GM06990 (cell line): ENCODE data around the gene TACR2.

Experiments used
- DNase-seq: peaks from one replicate; pipeline ENCODE4 v3.0.0-alpha.2; 2011; ENCODE audit not compliant: insufficient read length; ENCODE audit errors: extremely low read depth
- H3K27me3 ChIP-seq: replicated peaks from 2 replicates; pipeline ENCODE4 v1.6.0; 2011; ENCODE audit warnings: low read length; ENCODE audit not compliant: control insufficient read depth, insufficient read depth
- H3K36me3 ChIP-seq: 2 replicates; pipeline ENCODE4 v1.5.1; 2011; ENCODE audit warnings: low read length; ENCODE audit not compliant: control insufficient read depth, insufficient read depth
- H3K4me3 ChIP-seq: replicated peaks from 2 replicates; pipeline ENCODE4 v1.5.1; 2011; ENCODE audit warnings: low read depth, mild to moderate bottlenecking, control low read depth, low read length
- TF ChIP-seq, protein P1 (sequence below): IDR thresholded peaks from 2 replicates; pipeline ENCODE4 v1.5.1; 2011; ENCODE audit warnings: low read length, control low read depth, mild to moderate bottlenecking, inconsistent platforms; ENCODE audit not compliant: insufficient read depth, poor library complexity, severe bottlenecking

Gene TACR2

DNA sequence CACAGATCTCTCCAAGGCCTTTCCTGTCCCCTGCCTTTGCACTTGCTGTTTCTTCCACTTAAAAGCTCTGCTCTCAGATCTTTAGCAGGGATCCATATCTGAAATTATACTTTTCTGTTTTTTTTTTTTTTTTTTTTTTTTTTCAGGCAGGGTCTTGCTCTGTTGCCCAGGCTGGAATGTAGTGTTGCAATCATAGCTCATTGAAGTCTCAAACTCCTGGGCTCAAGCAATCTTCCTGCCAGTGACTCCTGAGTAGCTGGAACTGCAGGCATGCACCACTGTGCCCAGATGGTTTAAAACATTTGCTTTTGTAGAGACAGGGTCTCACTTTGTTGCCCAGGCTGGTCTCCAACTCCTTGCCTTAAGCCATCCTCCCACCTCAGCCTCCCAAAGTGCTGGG is 29.5 kb upstream of the TACR2 start:
- Histone ChIP-seq H3K36me3 (no peaks in the 10 kb centered on the region), H3K4me3 (no peak overlapping the region), H3K27me3 (no peaks in the 10 kb centered on the region; the same call in 1 of the 2 replicates)
- TF ChIP-seq, protein P1, sequence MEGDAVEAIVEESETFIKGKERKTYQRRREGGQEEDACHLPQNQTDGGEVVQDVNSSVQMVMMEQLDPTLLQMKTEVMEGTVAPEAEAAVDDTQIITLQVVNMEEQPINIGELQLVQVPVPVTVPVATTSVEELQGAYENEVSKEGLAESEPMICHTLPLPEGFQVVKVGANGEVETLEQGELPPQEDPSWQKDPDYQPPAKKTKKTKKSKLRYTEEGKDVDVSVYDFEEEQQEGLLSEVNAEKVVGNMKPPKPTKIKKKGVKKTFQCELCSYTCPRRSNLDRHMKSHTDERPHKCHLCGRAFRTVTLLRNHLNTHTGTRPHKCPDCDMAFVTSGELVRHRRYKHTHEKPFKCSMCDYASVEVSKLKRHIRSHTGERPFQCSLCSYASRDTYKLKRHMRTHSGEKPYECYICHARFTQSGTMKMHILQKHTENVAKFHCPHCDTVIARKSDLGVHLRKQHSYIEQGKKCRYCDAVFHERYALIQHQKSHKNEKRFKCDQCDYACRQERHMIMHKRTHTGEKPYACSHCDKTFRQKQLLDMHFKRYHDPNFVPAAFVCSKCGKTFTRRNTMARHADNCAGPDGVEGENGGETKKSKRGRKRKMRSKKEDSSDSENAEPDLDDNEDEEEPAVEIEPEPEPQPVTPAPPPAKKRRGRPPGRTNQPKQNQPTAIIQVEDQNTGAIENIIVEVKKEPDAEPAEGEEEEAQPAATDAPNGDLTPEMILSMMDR = no peak
- no peak for DNase-seq

DNA sequence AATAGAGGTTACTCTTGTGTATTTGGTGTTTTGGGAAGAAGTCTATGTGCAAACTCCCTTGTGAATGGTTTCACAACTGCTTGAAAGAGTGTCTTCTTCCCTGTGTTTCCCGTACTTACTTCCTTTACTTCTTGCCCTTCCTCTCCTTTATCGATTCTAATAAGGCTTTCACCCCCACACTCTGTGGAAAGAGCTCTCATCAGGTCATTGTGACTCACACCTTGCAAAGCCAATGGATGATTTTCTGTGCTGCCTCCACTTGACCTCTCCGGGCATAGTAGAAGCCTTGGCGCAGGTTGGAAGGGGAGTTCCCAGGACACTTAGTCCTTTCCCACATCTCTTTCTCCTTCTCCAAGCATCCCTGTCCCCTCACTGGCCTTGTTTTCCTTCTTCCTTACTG is 28.3 kb upstream of the TACR2 start:
- H3K27me3 ChIP-seq = no peaks in the 10 kb centered on the region; the same call in 1 of the 2 replicates
- H3K4me3 ChIP-seq = no peak overlapping the region
- TF ChIP-seq, protein P1 = no peak
- no peaks in the 10 kb centered on the region for H3K36me3 ChIP-seq
- DNase-seq = no peak

DNA sequence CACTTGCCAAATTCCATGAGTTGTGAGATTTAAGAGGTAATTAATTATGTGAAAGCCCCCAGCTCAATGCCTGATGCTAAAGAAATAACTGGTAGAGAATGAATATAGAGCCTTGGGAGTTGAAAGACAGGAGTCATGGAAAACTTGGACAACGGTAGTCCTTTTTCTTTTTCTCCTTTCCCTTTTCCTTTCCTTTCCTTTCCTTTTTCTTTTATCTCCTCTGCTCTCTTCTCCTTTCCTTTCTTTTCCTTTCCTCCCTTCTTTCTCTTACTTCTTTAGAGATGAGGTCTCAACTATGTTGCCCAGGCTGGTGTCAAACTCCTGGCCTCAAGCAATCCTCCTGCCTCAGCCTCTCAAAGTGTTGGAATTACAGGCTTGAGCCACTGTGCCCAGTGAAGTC is 26.6 kb upstream of the TACR2 start:
- Histone ChIP-seq H3K36me3 (no peaks in the 10 kb centered on the region), H3K4me3 (no peak overlapping the region), H3K27me3 (no peaks in the 10 kb centered on the region; the same call in 1 of the 2 replicates)
- TF ChIP-seq, protein P1 = no peak
- no peak for DNase-seq

DNA sequence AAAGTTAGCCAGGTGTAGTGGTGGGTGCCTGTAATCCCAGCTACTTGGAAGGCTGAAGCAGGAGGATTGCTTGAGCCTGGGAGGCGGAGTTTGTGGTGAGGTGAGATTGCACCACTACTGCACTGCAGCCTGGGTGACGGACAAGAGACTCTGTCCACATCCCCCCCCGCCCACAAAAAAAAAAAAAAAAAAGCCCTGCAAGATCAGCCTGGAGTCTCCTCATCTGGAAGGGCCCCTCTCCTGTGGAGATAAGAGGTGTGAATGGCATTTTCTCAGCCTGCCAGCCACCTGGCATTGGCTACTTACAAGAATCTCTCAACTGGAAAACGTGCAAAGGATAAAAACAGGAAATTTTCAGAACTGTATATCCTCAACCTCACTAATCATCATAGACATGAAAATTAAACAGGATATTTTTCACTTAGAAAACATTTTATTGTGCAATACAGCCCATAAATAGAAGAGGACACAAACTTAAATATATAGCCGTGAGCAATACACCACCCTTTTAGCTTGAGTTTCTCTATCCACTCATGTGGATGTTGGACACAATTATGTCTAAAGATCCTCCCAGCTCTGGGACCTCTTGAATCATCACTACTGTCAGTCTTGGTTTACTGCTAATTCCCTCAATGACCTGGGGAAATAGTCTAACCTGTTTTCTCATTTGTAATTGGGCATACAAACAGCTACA is 23.2 kb upstream of the TACR2 start:
- Histone ChIP-seq H3K27me3 (no peaks in the 10 kb centered on the region; the same call in 1 of the 2 replicates), H3K4me3 (no peak overlapping the region), H3K36me3 (no peaks in the 10 kb centered on the region)
- no peak for DNase-seq
- TF ChIP-seq, protein P1 = no peak

DNA sequence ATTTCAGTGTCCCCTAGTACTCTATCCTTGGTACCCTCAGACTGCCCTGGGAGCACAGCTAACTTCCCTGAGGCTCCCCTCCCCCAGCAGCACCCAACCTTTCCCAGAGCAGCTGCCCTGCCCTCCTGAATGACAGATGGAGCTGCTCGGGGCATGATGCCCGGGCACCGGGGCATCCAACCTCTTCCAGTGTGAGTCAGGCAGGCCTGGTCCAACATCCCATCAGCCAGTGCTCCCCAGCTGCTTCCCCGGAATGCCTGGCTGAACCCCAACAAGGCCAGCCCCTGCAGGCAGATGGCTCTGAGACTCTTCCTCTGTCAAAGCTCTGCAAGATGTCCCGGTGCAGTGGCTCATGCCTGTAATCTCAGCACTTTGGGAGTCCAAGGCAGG is 22.6 kb upstream of the TACR2 start:
- Histone ChIP-seq H3K4me3 (no peak overlapping the region), H3K36me3 (no peaks in the 10 kb centered on the region), H3K27me3 (no peaks in the 10 kb centered on the region; the same call in 1 of the 2 replicates)
- no peak for DNase-seq
- TF ChIP-seq, protein P1 = no peak
